ENCODE data around the gene OSMR. TPM values are rescaled to one million over a fixed set of nuclear protein-coding genes. Genes with fewer than 3 reads are reported as not detected.
A peak's percentile ranks its signal among the peaks of the same experiment; 100 is the strongest.

Gene OSMR
- total and polyA plus RNA-seq, 2 of the 13 experiments (the other 11 are each of a cell fraction or from before 2014, with no cell fraction given) = 21.3 to 86.5 TPM

GRCh38 chr5:38845526-38846378 is at the start of gene OSMR (continued):
- TF ChIP-seq ZNF614 (CRISPR knock-in tag; IDR thresholded peaks at IDR 0.05; ENCODE audit: borderline replicate concordance) (no peak), PAXIP1 (CRISPR knock-in tag; conservative IDR thresholded peaks at IDR 0.05) (peak; percentile 64), FIP1L1 (IDR thresholded peaks at IDR 0.05; ENCODE audit: borderline replicate concordance, insufficient read depth, low read depth, low read length) (peak; percentile 69; the same call in 1 of the 2 replicates), GTF3A (CRISPR knock-in tag; conservative IDR thresholded peaks at IDR 0.05) (no peak), ZNF639 (CRISPR knock-in tag; conservative IDR thresholded peaks at IDR 0.05) (peak; percentile 51; the same call in 1 of the 2 replicates), FOXA3 (CRISPR knock-in tag; IDR thresholded peaks at IDR 0.05) (peak; percentile 74), ZSCAN31 (CRISPR knock-in tag; IDR thresholded peaks at IDR 0.05; ENCODE audit: low read depth) (peak; percentile 51; the same call in 1 of the 2 replicates), MIER3 (CRISPR knock-in tag; IDR thresholded peaks at IDR 0.05; ENCODE audit: borderline replicate concordance) (peak; percentile 76; the same call in 1 of the 2 replicates), ZNF431 (CRISPR knock-in tag; IDR thresholded peaks at IDR 0.05; ENCODE audit: borderline replicate concordance, low read depth) (0 out of 2 replicates have a peak, but pooled peaks have one; percentile 1), ZZZ3 (CRISPR knock-in tag; IDR thresholded peaks at IDR 0.05; ENCODE audit: borderline replicate concordance) (0 out of 2 replicates have a peak, but pooled peaks have one; percentile 8), YEATS2 (CRISPR knock-in tag; IDR thresholded peaks at IDR 0.05; ENCODE audit: borderline replicate concordance) (peak; percentile 66; the same call in 1 of the 2 replicates), GABPA (IDR thresholded peaks at IDR 0.05; ENCODE audit: low read depth, low read length) (0 out of 2 replicates have a peak, but pooled peaks have one; percentile 17), GABPA (CRISPR knock-in tag; IDR thresholded peaks at IDR 0.05; ENCODE audit: low read depth) (peak; percentile 44), ZNF557 (CRISPR knock-in tag; IDR thresholded peaks at IDR 0.05) (0 out of 2 replicates have a peak, but pooled peaks have one; percentile 13), GABPB1 (CRISPR knock-in tag; IDR thresholded peaks at IDR 0.05) (peak; percentile 88), NR2F2 (IDR thresholded peaks at IDR 0.05; ENCODE audit: borderline replicate concordance, low read depth) (no peak), TFDP1 (CRISPR knock-in tag; IDR thresholded peaks at IDR 0.05; ENCODE audit: borderline replicate concordance) (peak; percentile 53; the same call in 1 of the 2 replicates), ZNF710 (CRISPR knock-in tag; IDR thresholded peaks at IDR 0.05; ENCODE audit: borderline replicate concordance) (0 out of 2 replicates have a peak, but pooled peaks have one; percentile 27), ZKSCAN8 (CRISPR knock-in tag; IDR thresholded peaks at IDR 0.05; ENCODE audit: borderline replicate concordance) (0 out of 2 replicates have a peak, but pooled peaks have one; percentile 30), ZFX (CRISPR knock-in tag; IDR thresholded peaks at IDR 0.05; ENCODE audit: low read depth) (peak; percentile 79)
